Ovary (tissue), 9 donors: ENCODE data around the gene INHBA. TPM values are rescaled to one million over a fixed set of nuclear protein-coding genes. Genes with fewer than 3 reads are reported as not detected.

Source experiments
- DNase-seq, 5 donors: peaks; one replicate each; pipeline ENCODE4 v3.0.0-alpha.2; 2019 to 2020
- H3K27ac ChIP-seq, 2 donors: fragments of 200-600 bp; one replicate each; pipeline versions ENCODE4 v1.5.1 to v1.8.0; 2019 to 2022
- H3K27me3 ChIP-seq: fragments of 200-600 bp; one replicate; pipeline ENCODE4 v1.8.0; 2022
- H3K36me3 ChIP-seq: fragments of 200-600 bp; sonication (generic); one replicate; pipeline ENCODE4 v1.5.1; 2019
- H3K4me1 ChIP-seq: one replicate; pipeline ENCODE4 v1.8.1; 2013; ENCODE audit warnings: mild to moderate bottlenecking, moderate library complexity; ENCODE audit not compliant: insufficient read depth
- H3K4me3 ChIP-seq: fragments of 200-600 bp; sonication (generic); one replicate; pipeline ENCODE4 v1.5.1; 2017
- H3K9me3 ChIP-seq, 2 donors: fragments of 200-600 bp in 1 of 2; sonication (generic) in 1 of 2; one replicate each; pipeline versions ENCODE4 v1.5.1 to v1.8.1; 2013 to 2019; ENCODE audit warnings: mild to moderate bottlenecking in 1 of 2, moderate library complexity in 1 of 2
- EP300 ChIP-seq: sonication (generic); formaldehyde crosslinking; IDR thresholded peaks from one replicate; pipeline ENCODE4 v1.6.1; 2017; ENCODE audit warnings: antibody characterized with exemption
- POLR2A ChIP-seq: fragments of 450-650 bp; IDR thresholded peaks from one replicate; pipeline ENCODE4 v1.6.1; 2017; ENCODE audit warnings: antibody characterized with exemption, mild to moderate bottlenecking, moderate library complexity
- WGBS, 3 donors: extraction: QIAGEN DNeasy Blood & Tissue Kit in 1 of 3; methylation state at CpG; one replicate each; pipeline versions ENCODE4 v1.1.5 to v1.1.7; 2013 to 2017; 5-methylcytosine and 5-hydroxymethylcytosine counted together
- intact Hi-C, 4 donors: fragments of 100-400 bp; cut with DNase I; formaldehyde crosslinking; loops; one replicate each; pipeline versions ENCODE4 v1.11.0 to v1.15.1; 2022 to 2023
- polyA plus RNA-seq, 2 donors: library from polyadenylated mRNA; stranded (reverse); fragments of 200-250 nt in 1 of 2; fragments of 350-450 nt in 1 of 2; fragmentation: Illumina TruSeq in 1 of 2; extraction: RNeasy Lipid Tissue Mini Kit (QIAGEN cat#74804) in 1 of 2; gene quantifications; one replicate each; pipeline ENCODE4 v1.2.3, GENCODE V29; 2013 to 2014
- total RNA-seq, 7 donors: library from RNA; depleted of rRNA in 2 of 7; stranded (reverse); fragments of >200 nt in 2 of 7; fragmentation: NEBNext Ultra II Directional in 3 of 7; extraction: Animal tissue kit (Norgen Biotek cat#: 25700) in 3 of 7; gene quantifications; one replicate each; pipeline versions ENCODE4 v1.1.0 to v1.2.4, GENCODE V29; 2016 to 2023
- TF ChIP-seq, protein P1 (sequence below), 3 donors: fragments of 450-650 bp in 2 of 3; fragments of 200-600 bp in 1 of 3; IDR thresholded peaks; one replicate each; pipeline versions ENCODE4 v1.5.1 to v1.8.0; 2016 to 2022; ENCODE audit warnings: antibody characterized with exemption in 3 of 3, mild to moderate bottlenecking in 1 of 3
- donor health status: DM: no; HTN: no; CAD: no; lungs with moderate emphysema.
- donor health status: DM: no; HTN: no; CAD: no.
- donor health status: Bipolar disorder and iron deficiency.
- donor health status: DM: yes; HTN: yes; CAD: no.
- donor health status: DM: no; HTN: no; CAD: no.
- donor health status: DM: yes; HTN: yes; CAD: no.

Gene INHBA
- total and polyA plus RNA-seq, 9 donors, result 2.1 to 18.0 (median 5.8) TPM

DNA sequence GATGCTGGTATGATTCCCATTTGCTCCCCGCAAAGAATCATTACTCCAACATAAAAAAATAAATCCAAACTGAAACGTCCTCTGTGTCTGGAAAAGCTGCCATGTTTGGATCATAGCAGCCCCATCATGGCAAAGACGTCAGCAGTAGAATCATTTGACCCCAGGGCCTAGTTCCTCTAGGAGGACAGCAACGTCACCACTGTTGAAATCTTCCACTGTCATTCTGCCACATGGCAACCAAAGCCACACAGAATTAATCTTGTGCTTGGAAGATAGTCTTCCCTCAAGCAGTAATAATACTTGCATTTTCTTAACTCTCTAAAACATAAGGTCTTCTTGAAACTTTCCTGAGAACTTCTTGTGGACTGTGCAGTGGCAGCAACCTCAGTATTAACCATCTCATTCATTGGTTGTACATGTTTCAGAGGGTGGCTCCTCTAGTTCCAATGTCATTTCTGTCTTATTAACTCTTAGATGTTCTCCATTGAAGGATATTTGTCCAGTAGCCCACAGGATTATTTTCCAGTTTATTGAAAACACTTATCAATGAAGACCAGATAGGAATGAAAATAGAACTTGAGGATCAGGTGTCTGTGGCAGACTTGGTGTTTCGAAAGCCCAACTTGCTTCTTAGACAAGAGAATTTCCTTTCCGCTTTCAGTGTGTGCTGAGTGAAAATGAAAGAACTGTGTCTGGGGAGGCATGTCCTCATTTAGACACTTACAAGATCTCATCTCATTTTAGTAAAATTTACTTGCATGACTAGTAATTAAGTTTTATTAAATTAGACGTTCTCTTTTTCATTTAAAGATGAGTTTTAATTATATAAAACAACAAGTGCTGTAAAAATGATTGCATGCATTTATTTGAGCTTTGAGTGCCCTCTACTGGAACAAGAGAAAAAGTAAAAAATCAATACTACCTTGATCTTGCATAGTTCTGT is 28.9 kb upstream of the INHBA start:
- no peak overlapping the region for H3K27ac ChIP-seq
- no peaks in the 10 kb centered on the region for H3K36me3 ChIP-seq
- no peak for TF ChIP-seq EP300
- TF ChIP-seq, protein P1, sequence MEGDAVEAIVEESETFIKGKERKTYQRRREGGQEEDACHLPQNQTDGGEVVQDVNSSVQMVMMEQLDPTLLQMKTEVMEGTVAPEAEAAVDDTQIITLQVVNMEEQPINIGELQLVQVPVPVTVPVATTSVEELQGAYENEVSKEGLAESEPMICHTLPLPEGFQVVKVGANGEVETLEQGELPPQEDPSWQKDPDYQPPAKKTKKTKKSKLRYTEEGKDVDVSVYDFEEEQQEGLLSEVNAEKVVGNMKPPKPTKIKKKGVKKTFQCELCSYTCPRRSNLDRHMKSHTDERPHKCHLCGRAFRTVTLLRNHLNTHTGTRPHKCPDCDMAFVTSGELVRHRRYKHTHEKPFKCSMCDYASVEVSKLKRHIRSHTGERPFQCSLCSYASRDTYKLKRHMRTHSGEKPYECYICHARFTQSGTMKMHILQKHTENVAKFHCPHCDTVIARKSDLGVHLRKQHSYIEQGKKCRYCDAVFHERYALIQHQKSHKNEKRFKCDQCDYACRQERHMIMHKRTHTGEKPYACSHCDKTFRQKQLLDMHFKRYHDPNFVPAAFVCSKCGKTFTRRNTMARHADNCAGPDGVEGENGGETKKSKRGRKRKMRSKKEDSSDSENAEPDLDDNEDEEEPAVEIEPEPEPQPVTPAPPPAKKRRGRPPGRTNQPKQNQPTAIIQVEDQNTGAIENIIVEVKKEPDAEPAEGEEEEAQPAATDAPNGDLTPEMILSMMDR (IDR thresholded peaks at IDR 0.05), result peak in 2 of 3 donors; percentile 15 to 38
- H3K9me3 ChIP-seq, result no peaks in the 10 kb centered on the region
- DNase-seq, result no peak
- no peak overlapping the region for H3K4me3 ChIP-seq
- no peaks in the 10 kb centered on the region for H3K4me1 ChIP-seq
- no peaks in the 10 kb centered on the region for H3K27me3 ChIP-seq
- WGBS, 3 donors, result 70 to 77% (median 71%) methylated on average over 7 of the region's 7 CpGs
- intact Hi-C loops, result no loop called here

DNA sequence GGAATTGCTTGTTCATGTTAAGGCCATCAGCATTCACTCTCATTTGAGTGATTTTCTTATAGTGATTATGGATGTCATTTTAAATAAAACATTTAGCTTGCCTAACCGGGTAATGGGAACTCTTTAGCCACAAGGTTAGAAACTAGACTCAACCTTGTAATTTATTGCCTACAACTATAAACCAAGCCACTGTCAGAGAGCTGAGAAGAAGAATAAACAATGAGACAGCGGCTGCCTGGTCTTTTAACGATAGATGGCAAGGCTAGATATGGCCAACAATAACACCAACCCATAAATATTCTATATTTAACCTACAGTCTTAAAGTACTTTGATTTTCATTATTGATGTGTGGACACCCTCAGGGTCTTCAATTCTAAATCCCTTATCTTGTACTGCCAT is 27.8 kb upstream of the INHBA start:
- TF ChIP-seq POLR2A (no peak), EP300 (no peak)
- TF ChIP-seq, protein P1 (IDR thresholded peaks at IDR 0.05), result no peak
- no peaks in the 10 kb centered on the region for H3K36me3 ChIP-seq
- no peak overlapping the region for H3K4me3 ChIP-seq
- H3K9me3 ChIP-seq, result no peaks in the 10 kb centered on the region
- intact Hi-C loops, result no loop called here
- WGBS, 3 donors, result 59 to 67% (median 64%) methylated on average over 3 of the region's 3 CpGs
- no peaks in the 10 kb centered on the region for H3K27me3 ChIP-seq
- no peak overlapping the region for H3K27ac ChIP-seq
- DNase-seq, result no peak
- H3K4me1 ChIP-seq, result no peaks in the 10 kb centered on the region

DNA sequence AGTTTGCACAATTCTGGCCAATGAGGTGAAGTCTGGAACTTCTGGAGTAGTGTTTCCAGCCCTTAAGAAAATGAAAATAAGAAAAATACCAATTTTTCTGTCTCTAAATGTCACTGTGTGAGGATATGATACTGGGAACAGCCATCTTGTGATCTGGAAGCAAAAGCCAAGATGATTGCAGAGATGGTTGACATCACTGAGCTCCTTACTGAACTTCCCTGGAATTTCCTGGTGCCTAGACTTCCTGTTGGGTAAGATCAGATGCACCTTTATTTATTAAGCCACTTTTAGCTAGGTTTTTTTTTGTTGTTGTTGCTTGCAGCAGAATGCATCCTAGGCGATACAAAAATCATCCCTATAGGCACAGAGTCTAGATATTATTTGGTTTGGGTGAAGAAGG is 27.3 kb upstream of the INHBA start:
- no peaks in the 10 kb centered on the region for H3K4me1 ChIP-seq
- no peak overlapping the region for H3K4me3 ChIP-seq
- 88 to 96% (median 92%) methylated on average over 1 of the region's 1 CpG for WGBS, 3 donors
- no peak overlapping the region for H3K27ac ChIP-seq
- no peak for DNase-seq
- no peaks in the 10 kb centered on the region for H3K36me3 ChIP-seq
- no peaks in the 10 kb centered on the region for H3K27me3 ChIP-seq
- intact Hi-C loops, result no loop called here
- no peaks in the 10 kb centered on the region for H3K9me3 ChIP-seq
- TF ChIP-seq, protein P1 (IDR thresholded peaks at IDR 0.05), result no peak
- TF ChIP-seq EP300, result no peak

DNA sequence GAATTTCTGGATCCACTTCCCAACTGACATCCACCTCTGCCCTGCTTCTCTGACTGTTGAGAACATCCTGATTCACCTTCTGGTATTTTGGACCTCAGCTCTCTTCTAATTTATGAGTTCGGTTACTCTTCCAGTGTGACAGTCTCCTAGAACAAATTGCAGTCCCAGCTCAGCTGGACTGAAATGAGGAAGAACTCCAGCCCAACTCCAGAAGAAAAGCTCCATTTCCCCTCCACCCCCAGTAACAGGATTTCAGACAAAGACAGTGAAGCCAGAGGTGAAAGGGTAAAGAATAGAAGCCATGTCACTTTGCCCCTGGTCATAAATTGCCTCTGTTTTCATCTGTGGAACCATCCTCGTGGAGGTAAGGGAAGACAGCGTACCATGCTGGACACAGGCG is 26.2 kb upstream of the INHBA start:
- Histone ChIP-seq H3K27me3 (no peaks in the 10 kb centered on the region), H3K4me1 (no peaks in the 10 kb centered on the region), H3K36me3 (no peaks in the 10 kb centered on the region), H3K27ac (no peak overlapping the region), H3K4me3 (no peak overlapping the region), H3K9me3 (no peaks in the 10 kb centered on the region)
- DNase-seq, result no peak
- 78 to 89% (median 88%) methylated on average over 4 of the region's 4 CpGs for WGBS, 3 donors
- intact Hi-C loops, result loop anchor here in 1 of 4 donors (10.0 kb wide), 1 partner anchor 1494 kb away; no protein-coding TSS in a partner anchor
- TF ChIP-seq POLR2A, result no peak
- TF ChIP-seq, protein P1 (IDR thresholded peaks at IDR 0.05), result no peak
- TF ChIP-seq EP300, result no peak
